Cardiac muscle cell (in vitro differentiated cells and primary cell): Measurements from ENCODE around the gene C11orf91. TPM values are rescaled to one million over a fixed set of nuclear protein-coding genes. Genes with fewer than 3 reads are reported as not detected.

Experiments used
- DNase-seq, 2 donors: peaks; one replicate each; pipeline versions ENCODE4 v3.0.0 to v3.0.0-alpha.2; 2010 to 2017; ENCODE audit warnings: low read depth in 1 of 2, low spot score in 1 of 2
- H3K27ac ChIP-seq: fragments of 200-600 bp; sonication (generic); 2 replicates; pipeline ENCODE4 v1.5.1; 2016
- H3K27me3 ChIP-seq: fragments of 200-600 bp; sonication (generic); 2 replicates; pipeline ENCODE4 v1.6.0; 2016; ENCODE audit warnings: control low read depth
- H3K36me3 ChIP-seq: fragments of 200-600 bp; sonication (generic); 2 replicates; pipeline ENCODE4 v1.5.1; 2016; ENCODE audit warnings: control low read depth
- H3K4me1 ChIP-seq: fragments of 200-600 bp; sonication (generic); 2 replicates; pipeline ENCODE4 v1.8.1; 2017; ENCODE audit warnings: low read depth, mild to moderate bottlenecking, mixed run types
- H3K4me3 ChIP-seq: fragments of 200-600 bp; sonication (generic); 2 replicates; pipeline ENCODE4 v1.5.1; 2016; ENCODE audit warnings: mild to moderate bottlenecking
- H3K9me3 ChIP-seq: fragments of 200-600 bp; sonication (generic); 2 replicates; pipeline ENCODE4 v1.5.1; 2017; ENCODE audit warnings: low read depth, mild to moderate bottlenecking, control low read depth
- CTCF ChIP-seq: IDR thresholded peaks from 2 replicates; pipeline ENCODE4 v1.5.1; 2012; ENCODE audit warnings: low read depth, mild to moderate bottlenecking, low read length
- polyA plus RNA-seq: library from polyadenylated mRNA; unstranded; fragments of >200 nt; fragmentation: Nextera tagmentation; extraction: Ambion mirVana; gene quantifications from 2 replicates; pipeline ENCODE4 v1.2.1, GENCODE V29; 2016
- total RNA-seq: library from RNA; depleted of rRNA; stranded (reverse); fragments of >200 nt; gene quantifications from 2 replicates; pipeline ENCODE4 v1.2.3, GENCODE V29; 2016

The C11orf91 gene
- total and polyA plus RNA-seq, 2 experiments from 2014 or later = 0.23 TPM; not detected in 1

GRCh38 chr11:33698921-33699320 is 1.7 kb downstream of the C11orf91 start:
- Histone ChIP-seq H3K4me1 (peaks cover 5% of the 10 kb centered on the region), H3K27me3 (no peaks in the 10 kb centered on the region), H3K36me3 (no peaks in the 10 kb centered on the region), H3K27ac (no peak overlapping the region), H3K4me3 (no peak overlapping the region), H3K9me3 (no peaks in the 10 kb centered on the region)
- DNase-seq = no peak
- TF ChIP-seq CTCF = no peak

DNA sequence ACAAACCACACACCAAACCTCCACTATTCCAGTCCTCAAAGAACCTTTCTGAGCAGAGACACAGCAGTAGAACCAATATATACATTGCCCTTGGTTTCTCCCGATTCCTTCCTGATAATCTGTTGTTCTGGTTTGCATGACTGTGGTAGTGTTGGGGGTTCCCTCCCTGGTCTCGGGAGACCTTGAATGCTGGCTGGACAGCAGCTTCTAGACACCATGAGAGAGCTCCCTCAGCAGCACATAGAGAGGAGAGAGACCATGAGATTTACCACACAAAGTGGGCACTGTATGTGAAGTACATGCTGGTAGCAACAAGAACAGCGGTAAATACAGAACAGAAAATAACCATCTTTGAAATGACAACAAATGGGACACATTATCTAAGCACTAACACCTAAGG is 2.6 kb downstream of the C11orf91 start:
- no peak for TF ChIP-seq CTCF
- Histone ChIP-seq H3K27me3 (no peaks in the 10 kb centered on the region), H3K4me1 (peaks cover 5% of the 10 kb centered on the region), H3K27ac (no peak overlapping the region), H3K4me3 (no peak overlapping the region), H3K36me3 (no peaks in the 10 kb centered on the region), H3K9me3 (no peaks in the 10 kb centered on the region)
- no peak for DNase-seq

- Histone ChIP-seq H3K4me1 (peaks cover 5% of the 10 kb centered on the region), H3K9me3 (no peaks in the 10 kb centered on the region), H3K27ac (no peak overlapping the region), H3K4me3 (no peak overlapping the region), H3K36me3 (no peaks in the 10 kb centered on the region), H3K27me3 (no peaks in the 10 kb centered on the region)
- TF ChIP-seq CTCF = no peak
- DNase-seq = no peak
These were observed 3.5 kb downstream of the C11orf91 start for GRCh38 chr11:33696931-33697638.

GRCh38 chr11:33696411-33696810 is 4.2 kb downstream of the C11orf91 start:
- Histone ChIP-seq H3K4me1 (peaks cover 5% of the 10 kb centered on the region), H3K27ac (no peak overlapping the region), H3K36me3 (no peaks in the 10 kb centered on the region), H3K9me3 (no peaks in the 10 kb centered on the region), H3K4me3 (no peak overlapping the region), H3K27me3 (no peaks in the 10 kb centered on the region)
- no peak for DNase-seq
- TF ChIP-seq CTCF = no peak

DNA sequence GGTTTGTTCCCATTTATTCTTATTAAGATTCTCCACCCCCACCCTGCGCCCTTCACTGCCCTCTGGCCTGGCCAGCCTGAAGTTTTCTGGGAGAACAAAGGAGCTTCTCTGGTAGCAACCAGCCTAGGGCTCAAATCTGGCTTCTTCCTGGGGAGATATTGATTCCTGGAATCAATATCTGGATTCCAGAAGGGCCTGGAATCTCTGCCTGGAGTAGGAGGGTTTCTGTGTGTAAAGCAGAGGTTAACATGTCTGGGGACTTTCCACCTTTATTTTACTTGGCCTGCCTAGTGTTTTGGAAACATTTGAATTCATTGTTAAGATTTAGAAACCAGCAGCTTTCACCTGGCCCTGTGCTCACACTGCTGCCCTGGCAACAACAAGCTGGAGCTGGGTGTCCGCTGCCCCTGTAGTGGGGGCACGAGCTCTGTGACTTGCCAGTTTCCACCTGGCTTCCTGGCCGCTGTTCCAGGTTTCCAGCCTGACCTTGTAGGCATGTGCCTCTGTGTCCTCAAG is 5.5 kb downstream of the C11orf91 start:
- no peak for TF ChIP-seq CTCF
- Histone ChIP-seq H3K4me1 (peaks cover 10% of the 10 kb centered on the region), H3K9me3 (no peaks in the 10 kb centered on the region), H3K4me3 (no peak overlapping the region), H3K36me3 (no peaks in the 10 kb centered on the region), H3K27me3 (no peaks in the 10 kb centered on the region), H3K27ac (no peak overlapping the region)
- no peak for DNase-seq
